RWPE2 (cell line): ENCODE results near the gene DEFB112.

Experiments
- ATAC-seq: fragments of 200-7000 bp; cut with Tn5 transposase; 3 replicates; pipeline ENCODE4 v1.9.1; 2021; ENCODE audit warnings: low read depth
- DNase-seq: peaks from one replicate; pipeline ENCODE4 v3.0.0-alpha.2; 2020; ENCODE audit warnings: low spot score
- H3K27ac ChIP-seq: fragments of 450-650 bp; 2 replicates; pipeline ENCODE4 v1.5.1; 2017; ENCODE audit warnings: mild to moderate bottlenecking; ENCODE audit not compliant: poor library complexity, severe bottlenecking
- H3K27me3 ChIP-seq: fragments of 250-450 bp; sonication (Bioruptor Pico); 2 replicates; pipeline ENCODE4 v1.5.1; 2021; ENCODE audit warnings: mild to moderate bottlenecking, moderate library complexity; ENCODE audit not compliant: insufficient read depth, poor library complexity, severe bottlenecking
- H3K36me3 ChIP-seq: fragments of 250-450 bp; sonication (Bioruptor Pico); 2 replicates; pipeline ENCODE4 v1.5.1; 2020; ENCODE audit warnings: low read depth, mild to moderate bottlenecking, moderate library complexity
- H3K4me1 ChIP-seq: fragments of 250-450 bp; sonication (Bioruptor Pico); 2 replicates; pipeline ENCODE4 v1.5.1; 2021; ENCODE audit warnings: mild to moderate bottlenecking, moderate library complexity; ENCODE audit not compliant: insufficient read depth, poor library complexity, severe bottlenecking
- H3K4me3 ChIP-seq: fragments of 250-450 bp; sonication (Bioruptor Pico); 2 replicates; pipeline ENCODE4 v1.5.1; 2021; ENCODE audit warnings: mild to moderate bottlenecking, moderate library complexity; ENCODE audit not compliant: severe bottlenecking
- H3K9me3 ChIP-seq: fragments of 250-450 bp; sonication (Bioruptor Pico); 2 replicates; pipeline ENCODE4 v1.5.1; 2021; ENCODE audit warnings: mild to moderate bottlenecking, moderate library complexity; ENCODE audit not compliant: severe bottlenecking
- TF ChIP-seq, protein P1 (sequence below): fragments of 450-650 bp; IDR thresholded peaks from one replicate; pipeline ENCODE4 v1.5.1; 2017; ENCODE audit warnings: mild to moderate bottlenecking, moderate library complexity; ENCODE audit not compliant: poor library complexity, severe bottlenecking

Gene DEFB112

DNA sequence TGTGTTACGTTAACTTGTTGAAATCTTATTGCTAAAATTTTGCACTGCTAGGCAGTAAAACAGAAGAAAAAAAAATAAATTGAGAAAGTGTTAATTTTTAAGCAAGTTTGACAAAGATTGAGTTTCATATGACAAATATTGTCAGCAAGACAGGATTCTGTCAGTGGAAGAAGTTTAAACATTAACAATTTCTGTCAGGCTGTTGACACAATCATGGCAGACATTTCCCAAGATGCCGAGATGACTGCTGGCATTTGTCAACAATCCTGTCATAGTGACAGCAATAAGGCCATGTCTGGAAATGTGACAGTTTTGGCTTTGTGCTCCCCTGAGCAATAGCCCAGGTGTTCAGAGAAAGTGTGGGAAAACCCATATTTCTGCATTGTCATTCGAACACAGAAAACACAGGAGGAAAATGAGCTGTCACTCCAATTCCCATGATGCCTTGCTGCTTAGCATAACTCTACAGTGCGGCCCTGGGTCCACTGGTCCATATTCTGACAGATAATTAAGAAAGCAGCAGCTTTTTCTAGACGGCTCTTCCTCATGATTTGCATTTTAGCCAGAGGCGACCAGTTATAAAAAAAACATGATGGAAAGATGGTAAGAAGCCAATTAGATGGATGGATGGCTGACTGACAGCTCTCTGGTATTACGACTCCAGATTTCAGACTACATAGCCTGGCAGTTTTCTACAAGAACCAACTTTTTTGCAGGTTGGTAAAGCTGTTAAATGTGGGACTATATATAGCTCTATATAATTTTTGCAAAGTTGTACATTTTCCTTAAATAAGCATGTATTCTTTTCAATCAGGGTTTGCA is 43.6 kb upstream of the DEFB112 start:
- H3K4me3 ChIP-seq, result no peak overlapping the region
- no peaks in the 10 kb centered on the region for H3K36me3 ChIP-seq
- no peaks in the 10 kb centered on the region for H3K9me3 ChIP-seq
- ATAC-seq (no peak), DNase-seq (no peak)
- H3K4me1 ChIP-seq, result peaks cover 13% of the 10 kb centered on the region
- H3K27ac ChIP-seq, result no peak overlapping the region
- TF ChIP-seq, protein P1, sequence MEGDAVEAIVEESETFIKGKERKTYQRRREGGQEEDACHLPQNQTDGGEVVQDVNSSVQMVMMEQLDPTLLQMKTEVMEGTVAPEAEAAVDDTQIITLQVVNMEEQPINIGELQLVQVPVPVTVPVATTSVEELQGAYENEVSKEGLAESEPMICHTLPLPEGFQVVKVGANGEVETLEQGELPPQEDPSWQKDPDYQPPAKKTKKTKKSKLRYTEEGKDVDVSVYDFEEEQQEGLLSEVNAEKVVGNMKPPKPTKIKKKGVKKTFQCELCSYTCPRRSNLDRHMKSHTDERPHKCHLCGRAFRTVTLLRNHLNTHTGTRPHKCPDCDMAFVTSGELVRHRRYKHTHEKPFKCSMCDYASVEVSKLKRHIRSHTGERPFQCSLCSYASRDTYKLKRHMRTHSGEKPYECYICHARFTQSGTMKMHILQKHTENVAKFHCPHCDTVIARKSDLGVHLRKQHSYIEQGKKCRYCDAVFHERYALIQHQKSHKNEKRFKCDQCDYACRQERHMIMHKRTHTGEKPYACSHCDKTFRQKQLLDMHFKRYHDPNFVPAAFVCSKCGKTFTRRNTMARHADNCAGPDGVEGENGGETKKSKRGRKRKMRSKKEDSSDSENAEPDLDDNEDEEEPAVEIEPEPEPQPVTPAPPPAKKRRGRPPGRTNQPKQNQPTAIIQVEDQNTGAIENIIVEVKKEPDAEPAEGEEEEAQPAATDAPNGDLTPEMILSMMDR, result no peak
- no peaks in the 10 kb centered on the region for H3K27me3 ChIP-seq

DNA sequence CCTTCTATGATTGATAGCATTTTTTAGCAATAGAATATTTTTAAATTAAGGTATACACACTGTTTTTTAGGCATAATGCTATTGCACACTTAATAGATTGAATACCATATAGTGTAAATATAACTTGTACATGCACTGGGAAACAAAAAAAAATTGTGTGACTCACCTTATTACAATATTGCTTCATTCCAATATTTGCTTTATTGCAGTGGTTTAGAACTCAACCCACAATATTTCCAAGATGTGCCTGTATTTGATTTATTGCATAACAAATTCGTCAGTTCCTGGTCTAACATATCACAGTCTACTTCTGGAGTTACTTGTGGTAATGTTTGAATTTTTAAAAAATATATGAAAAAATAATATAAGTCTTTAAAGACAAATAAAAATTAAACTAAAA is 41.9 kb upstream of the DEFB112 start:
- Histone ChIP-seq H3K4me3 (no peak overlapping the region), H3K4me1 (peaks cover 21% of the 10 kb centered on the region), H3K27ac (peak overlapping the region; percentile 39), H3K27me3 (no peaks in the 10 kb centered on the region), H3K9me3 (no peaks in the 10 kb centered on the region), H3K36me3 (no peaks in the 10 kb centered on the region)
- ATAC-seq, result peak; percentile 84
- TF ChIP-seq, protein P1, result no peak
- DNase-seq, result no peak

DNA sequence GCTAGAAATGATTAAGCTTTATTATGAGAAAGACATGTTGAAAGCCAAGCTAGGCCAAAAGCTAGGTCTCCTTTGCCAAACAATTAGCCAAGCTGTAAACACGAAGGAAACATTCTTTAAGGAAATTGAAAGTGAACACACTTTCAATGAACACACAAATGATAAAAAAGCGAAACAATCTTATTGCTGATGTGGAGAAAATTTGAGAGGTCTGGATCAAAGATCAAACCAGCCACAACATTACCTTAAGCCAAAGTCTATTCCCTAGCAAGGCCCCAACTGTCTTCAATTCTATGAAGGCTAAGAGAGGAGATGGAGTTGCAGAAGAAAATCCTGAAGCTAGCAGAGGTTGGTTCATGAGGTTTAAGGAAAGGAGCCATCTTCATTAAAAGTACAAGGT is 40.2 kb upstream of the DEFB112 start:
- Histone ChIP-seq H3K4me1 (peaks cover 21% of the 10 kb centered on the region), H3K4me3 (no peak overlapping the region), H3K27me3 (no peaks in the 10 kb centered on the region), H3K27ac (no peak overlapping the region), H3K9me3 (no peaks in the 10 kb centered on the region), H3K36me3 (no peaks in the 10 kb centered on the region)
- ATAC-seq (no peak), DNase-seq (no peak)
- TF ChIP-seq, protein P1, result no peak

DNA sequence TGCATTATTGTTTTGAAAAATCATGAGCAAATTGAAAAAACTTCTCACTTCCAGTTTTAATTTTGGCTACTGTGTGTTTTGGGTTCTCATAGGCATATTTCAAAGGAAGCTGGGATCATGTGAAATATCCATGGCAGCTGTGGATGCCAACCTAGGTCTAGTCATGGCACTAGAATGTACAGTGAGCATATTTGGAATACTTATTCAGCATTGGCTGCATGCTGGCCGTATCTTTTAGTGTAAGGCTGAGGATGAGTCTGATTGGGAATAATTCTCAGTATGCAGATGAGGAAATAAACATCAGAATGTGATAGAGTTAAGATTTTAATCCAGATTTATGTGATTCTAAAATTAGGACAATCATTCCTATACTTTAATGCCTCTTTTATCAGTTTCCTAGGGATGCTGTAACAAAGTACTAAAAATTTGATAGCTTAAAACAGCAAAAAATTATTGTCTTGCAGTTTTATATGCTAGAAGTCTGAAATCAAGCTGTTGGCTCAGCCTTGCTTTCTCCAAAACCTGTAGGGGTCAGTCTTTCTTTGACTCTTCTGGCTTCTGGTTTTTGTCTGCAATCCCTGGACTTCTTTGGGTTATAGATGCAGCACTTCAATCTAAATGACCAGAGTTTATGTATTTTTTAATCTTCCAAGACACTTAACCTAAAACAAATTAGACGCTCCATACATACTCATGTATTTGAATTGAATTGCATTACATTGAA is 37.7 kb upstream of the DEFB112 start:
- Histone ChIP-seq H3K4me3 (no peak overlapping the region), H3K4me1 (peaks cover 20% of the 10 kb centered on the region), H3K36me3 (no peaks in the 10 kb centered on the region), H3K27ac (peak overlapping the region; percentile 31), H3K27me3 (no peaks in the 10 kb centered on the region), H3K9me3 (no peaks in the 10 kb centered on the region)
- TF ChIP-seq, protein P1, result no peak
- ATAC-seq (peak; percentile 93), DNase-seq (peak; percentile 41)

DNA sequence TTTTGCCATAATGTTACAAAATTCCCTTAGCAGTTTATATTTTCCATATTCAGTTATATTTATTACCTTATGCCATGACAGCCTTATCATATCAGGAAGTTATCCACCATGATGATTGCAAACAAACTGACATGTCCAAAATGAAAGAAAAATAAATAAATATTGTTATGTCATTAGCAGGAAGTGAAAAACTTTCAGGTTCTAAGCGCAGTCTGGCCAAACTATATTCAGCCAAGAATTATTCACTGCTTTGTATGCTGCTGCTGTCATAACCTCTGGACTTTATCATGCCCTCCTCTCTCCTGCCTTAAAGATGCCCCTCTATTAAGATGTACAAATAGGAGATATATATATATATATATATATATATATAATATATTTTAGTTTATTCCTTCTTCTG is 27.7 kb upstream of the DEFB112 start:
- H3K27me3 ChIP-seq, result peaks cover 5% of the 10 kb centered on the region
- ATAC-seq (no peak), DNase-seq (no peak)
- H3K4me1 ChIP-seq, result no peaks in the 10 kb centered on the region
- TF ChIP-seq, protein P1, result no peak
- H3K27ac ChIP-seq, result no peak overlapping the region
- H3K36me3 ChIP-seq, result no peaks in the 10 kb centered on the region
- H3K4me3 ChIP-seq, result no peak overlapping the region
- H3K9me3 ChIP-seq, result no peaks in the 10 kb centered on the region
